HepG2 (cell line): ENCODE measurements around the gene GMEB2. TPM values are rescaled to one million over a fixed set of nuclear protein-coding genes. Genes with fewer than 3 reads are reported as not detected.

Experiments
- CBX1 ChIP-seq: IDR thresholded peaks from one replicate; pipeline ENCODE4 v1.6.1; 2016; ENCODE audit warnings: antibody characterized with exemption, low read depth
- CHD2 ChIP-seq: IDR thresholded peaks from 2 replicates; pipeline ENCODE4 v1.6.1; 2011; ENCODE audit warnings: low read depth, low read length, improper control_type of control experiment
- ETV6 ChIP-seq: sonication (generic); formaldehyde crosslinking; conservative IDR thresholded peaks from 2 replicates; pipeline ENCODE4 v1.4.0; 2020; ENCODE audit warnings: missing genetic modification reagents
- HNF1A ChIP-seq, 2 experiments: sonication (generic) in 1 of 2; formaldehyde crosslinking in 1 of 2; IDR thresholded peaks; 2 replicates each; pipeline versions ENCODE4 v1.4.0 to v1.6.1; 2016 to 2020; ENCODE audit warnings: borderline replicate concordance in 1 of 2, low read depth in 1 of 2, mild to moderate bottlenecking in 1 of 2, missing genetic modification reagents in 1 of 2
- MAF1 ChIP-seq: sonication (generic); formaldehyde crosslinking; IDR thresholded peaks from 2 replicates; pipeline ENCODE4 v1.5.0; 2020; ENCODE audit warnings: missing genetic modification reagents, borderline replicate concordance
- MAFG ChIP-seq: sonication (generic); formaldehyde crosslinking; IDR thresholded peaks from 2 replicates; pipeline ENCODE4 v1.5.1; 2020; ENCODE audit warnings: mild to moderate bottlenecking, missing genetic modification reagents
- NFKB2 ChIP-seq: sonication (generic); formaldehyde crosslinking; IDR thresholded peaks from 2 replicates; pipeline ENCODE4 v1.4.0; 2020; ENCODE audit warnings: missing genetic modification reagents, borderline replicate concordance
- RARA ChIP-seq: IDR thresholded peaks from 2 replicates; pipeline ENCODE4 v1.6.1; 2016; ENCODE audit warnings: missing genetic modification reagents, missing compliant biosample characterization
- XRCC5 ChIP-seq: fragments of 200-400 bp; formaldehyde crosslinking; optimal IDR thresholded peaks from 2 replicates; pipeline ENCODE3; 2017; ENCODE audit warnings: mild to moderate bottlenecking, low read length
- ZBTB21 ChIP-seq: sonication (generic); formaldehyde crosslinking; IDR thresholded peaks from 2 replicates; pipeline ENCODE4 v1.4.0; 2020; ENCODE audit warnings: missing genetic modification reagents
- ZEB1 ChIP-seq: IDR thresholded peaks from 2 replicates; pipeline ENCODE4 v1.6.1; 2012; ENCODE audit warnings: mild to moderate bottlenecking, low read depth, inconsistent platforms; ENCODE audit not compliant: insufficient replicate concordance
- ZFP1 ChIP-seq: IDR thresholded peaks from 2 replicates; pipeline ENCODE4 v1.6.1; 2016
- ZNF263 ChIP-seq: sonication (generic); formaldehyde crosslinking; IDR thresholded peaks from 2 replicates; pipeline ENCODE4 v1.4.0; 2020; ENCODE audit warnings: missing genetic modification reagents
- ZNF580 ChIP-seq: IDR thresholded peaks from 2 replicates; pipeline ENCODE4 v1.6.1; 2016; ENCODE audit warnings: low read depth, borderline replicate concordance
- ZNF709 ChIP-seq: sonication (generic); formaldehyde crosslinking; IDR thresholded peaks from 2 replicates; pipeline ENCODE4 v1.5.0; 2020; ENCODE audit warnings: mild to moderate bottlenecking, missing genetic modification reagents
- ZNF776 ChIP-seq: sonication (generic); formaldehyde crosslinking; IDR thresholded peaks from 2 replicates; pipeline ENCODE4 v1.4.0; 2020; ENCODE audit warnings: mild to moderate bottlenecking, missing genetic modification reagents
- ZNF850 ChIP-seq: sonication (generic); formaldehyde crosslinking; conservative IDR thresholded peaks from 2 replicates; pipeline ENCODE4 v1.9.0; 2021; ENCODE audit warnings: mild to moderate bottlenecking, missing genetic modification reagents
- polyA plus RNA-seq, 8 experiments: library from polyadenylated mRNA; depleted of rRNA in 3 of 8; stranded (reverse) in 7 of 8; unstranded in 1 of 8; fragments of >200 nt; fragmentation: Illumina TruSeq in 4 of 8; extraction: Trizol in 4 of 8; gene quantifications; 2 replicates each; pipeline versions ENCODE4 v1.2.1 to v1.2.3, GENCODE V29; 2011 to 2016; ENCODE audit warnings: low read depth in 4 of 8, missing spikeins in 1 of 8, mixed read lengths in 1 of 8; ENCODE audit not compliant: insufficient read depth in 1 of 8
- total RNA-seq, 5 experiments: library from RNA; depleted of rRNA; stranded (reverse); fragments of >200 nt; fragmentation: Illumina TruSeq; extraction: Trizol; gene quantifications; 2 replicates each; pipeline ENCODE4 v1.2.3, GENCODE V29; 2016; ENCODE audit warnings: low read depth in 1 of 5
- TF ChIP-seq, protein P1 (sequence below): sonication (generic); formaldehyde crosslinking; IDR thresholded peaks from 2 replicates; pipeline ENCODE4 v1.5.0; 2020; ENCODE audit warnings: mild to moderate bottlenecking, missing genetic modification reagents
- TF ChIP-seq, protein P2 (sequence below): sonication (generic); formaldehyde crosslinking; IDR thresholded peaks from 2 replicates; pipeline ENCODE4 v1.4.0; 2020; ENCODE audit warnings: missing genetic modification reagents, mild to moderate bottlenecking, borderline replicate concordance

The GMEB2 gene
- total and polyA plus RNA-seq, 2 of the 13 experiments (the other 11 are each of a cell fraction or from before 2014, with no cell fraction given) = 10.6 to 12.4 TPM

DNA sequence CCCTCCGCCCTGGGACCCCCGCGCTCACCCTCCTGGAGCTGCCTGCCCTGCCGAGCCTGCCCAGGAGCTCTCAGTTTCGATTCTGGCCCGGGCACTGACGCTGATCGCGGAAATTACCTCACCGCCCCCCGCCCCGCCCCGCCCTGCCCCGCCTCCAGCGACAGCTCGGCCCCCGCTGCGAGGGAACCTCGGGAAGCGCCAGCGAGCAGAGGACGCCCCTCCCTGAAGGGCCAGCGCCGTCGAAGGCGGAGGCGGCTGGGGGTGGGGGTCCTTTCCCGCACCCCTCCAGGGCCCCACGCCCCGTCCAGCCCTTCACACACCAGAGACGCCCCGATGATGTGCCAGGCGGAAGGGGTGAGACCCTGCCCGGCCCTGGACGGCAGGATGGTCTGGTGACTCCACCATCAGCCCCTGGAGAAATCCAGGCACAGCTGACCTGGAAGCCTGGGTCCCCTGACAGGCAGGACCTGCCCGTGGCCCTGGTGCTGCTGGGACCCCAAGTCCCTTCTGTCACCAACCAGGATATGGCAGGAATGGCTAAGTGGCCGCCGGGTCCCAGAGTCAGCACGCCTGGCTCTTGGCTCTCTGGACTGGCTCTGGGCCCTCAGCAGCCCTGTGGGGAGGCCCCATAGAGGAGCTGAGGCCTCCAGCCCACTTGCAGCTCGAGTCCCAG is 52.6 kb downstream of the GMEB2 start, which contains the start of gene HELZ2 (continued):
- TF ChIP-seq ZNF709 (CRISPR knock-in tag) (no peak), ETV6 (CRISPR knock-in tag) (peak; percentile 57; the same call in 1 of the 2 replicates), CBX1 (no peak), ZFP1 (no peak), XRCC5 (peak; percentile 55), CHD2 (no peak), MAF1 (CRISPR knock-in tag) (peak; percentile 77; the same call in 1 of the 2 replicates), HNF1A (IDR thresholded peaks at IDR 0.05; ENCODE audit: low read depth) (no peak), HNF1A (CRISPR knock-in tag; IDR thresholded peaks at IDR 0.05; ENCODE audit: borderline replicate concordance) (no peak), ZNF580 (CRISPR knock-in tag) (no peak), ZEB1 (no peak), MAFG (CRISPR knock-in tag) (peak; percentile 41; the same call in 1 of the 2 replicates), ZNF263 (CRISPR knock-in tag) (no peak), RARA (no peak), ZNF776 (CRISPR knock-in tag) (peak; percentile 78; the same call in 1 of the 2 replicates), ZNF850 (CRISPR knock-in tag) (no peak), NFKB2 (CRISPR knock-in tag) (no peak; the same call in 1 of the 2 replicates), ZBTB21 (CRISPR knock-in tag) (no peak)
- TF ChIP-seq, protein P1, sequence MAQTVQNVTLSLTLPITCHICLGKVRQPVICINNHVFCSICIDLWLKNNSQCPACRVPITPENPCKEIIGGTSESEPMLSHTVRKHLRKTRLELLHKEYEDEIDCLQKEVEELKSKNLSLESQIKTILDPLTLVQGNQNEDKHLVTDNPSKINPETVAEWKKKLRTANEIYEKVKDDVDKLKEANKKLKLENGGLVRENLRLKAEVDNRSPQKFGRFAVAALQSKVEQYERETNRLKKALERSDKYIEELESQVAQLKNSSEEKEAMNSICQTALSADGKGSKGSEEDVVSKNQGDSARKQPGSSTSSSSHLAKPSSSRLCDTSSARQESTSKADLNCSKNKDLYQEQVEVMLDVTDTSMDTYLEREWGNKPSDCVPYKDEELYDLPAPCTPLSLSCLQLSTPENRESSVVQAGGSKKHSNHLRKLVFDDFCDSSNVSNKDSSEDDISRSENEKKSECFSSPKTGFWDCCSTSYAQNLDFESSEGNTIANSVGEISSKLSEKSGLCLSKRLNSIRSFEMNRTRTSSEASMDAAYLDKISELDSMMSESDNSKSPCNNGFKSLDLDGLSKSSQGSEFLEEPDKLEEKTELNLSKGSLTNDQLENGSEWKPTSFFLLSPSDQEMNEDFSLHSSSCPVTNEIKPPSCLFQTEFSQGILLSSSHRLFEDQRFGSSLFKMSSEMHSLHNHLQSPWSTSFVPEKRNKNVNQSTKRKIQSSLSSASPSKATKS = no peak
- TF ChIP-seq, protein P2, sequence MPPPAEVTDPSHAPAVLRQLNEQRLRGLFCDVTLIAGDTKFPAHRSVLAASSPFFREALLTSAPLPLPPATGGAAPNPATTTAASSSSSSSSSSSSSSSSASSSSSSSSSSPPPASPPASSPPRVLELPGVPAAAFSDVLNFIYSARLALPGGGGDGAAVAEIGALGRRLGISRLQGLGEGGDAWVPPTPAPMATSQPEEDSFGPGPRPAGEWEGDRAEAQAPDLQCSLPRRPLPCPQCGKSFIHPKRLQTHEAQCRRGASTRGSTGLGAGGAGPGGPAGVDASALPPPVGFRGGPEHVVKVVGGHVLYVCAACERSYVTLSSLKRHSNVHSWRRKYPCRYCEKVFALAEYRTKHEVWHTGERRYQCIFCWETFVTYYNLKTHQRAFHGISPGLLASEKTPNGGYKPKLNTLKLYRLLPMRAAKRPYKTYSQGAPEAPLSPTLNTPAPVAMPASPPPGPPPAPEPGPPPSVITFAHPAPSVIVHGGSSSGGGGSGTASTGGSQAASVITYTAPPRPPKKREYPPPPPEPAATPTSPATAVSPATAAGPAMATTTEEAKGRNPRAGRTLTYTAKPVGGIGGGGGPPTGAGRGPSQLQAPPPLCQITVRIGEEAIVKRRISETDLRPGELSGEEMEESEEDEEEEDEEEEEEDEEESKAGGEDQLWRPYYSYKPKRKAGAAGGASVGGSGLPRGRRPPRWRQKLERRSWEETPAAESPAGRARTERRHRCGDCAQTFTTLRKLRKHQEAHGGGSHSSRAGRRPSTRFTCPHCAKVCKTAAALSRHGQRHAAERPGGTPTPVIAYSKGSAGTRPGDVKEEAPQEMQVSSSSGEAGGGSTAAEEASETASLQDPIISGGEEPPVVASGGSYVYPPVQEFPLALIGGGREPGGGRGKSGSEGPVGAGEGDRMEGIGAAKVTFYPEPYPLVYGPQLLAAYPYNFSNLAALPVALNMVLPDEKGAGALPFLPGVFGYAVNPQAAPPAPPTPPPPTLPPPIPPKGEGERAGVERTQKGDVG (CRISPR knock-in tag) = peak; percentile 45; the same call in 1 of the 2 replicates
